ENCODE measurements around the gene TRIM33.

- TF ChIP-seq, protein P1, sequence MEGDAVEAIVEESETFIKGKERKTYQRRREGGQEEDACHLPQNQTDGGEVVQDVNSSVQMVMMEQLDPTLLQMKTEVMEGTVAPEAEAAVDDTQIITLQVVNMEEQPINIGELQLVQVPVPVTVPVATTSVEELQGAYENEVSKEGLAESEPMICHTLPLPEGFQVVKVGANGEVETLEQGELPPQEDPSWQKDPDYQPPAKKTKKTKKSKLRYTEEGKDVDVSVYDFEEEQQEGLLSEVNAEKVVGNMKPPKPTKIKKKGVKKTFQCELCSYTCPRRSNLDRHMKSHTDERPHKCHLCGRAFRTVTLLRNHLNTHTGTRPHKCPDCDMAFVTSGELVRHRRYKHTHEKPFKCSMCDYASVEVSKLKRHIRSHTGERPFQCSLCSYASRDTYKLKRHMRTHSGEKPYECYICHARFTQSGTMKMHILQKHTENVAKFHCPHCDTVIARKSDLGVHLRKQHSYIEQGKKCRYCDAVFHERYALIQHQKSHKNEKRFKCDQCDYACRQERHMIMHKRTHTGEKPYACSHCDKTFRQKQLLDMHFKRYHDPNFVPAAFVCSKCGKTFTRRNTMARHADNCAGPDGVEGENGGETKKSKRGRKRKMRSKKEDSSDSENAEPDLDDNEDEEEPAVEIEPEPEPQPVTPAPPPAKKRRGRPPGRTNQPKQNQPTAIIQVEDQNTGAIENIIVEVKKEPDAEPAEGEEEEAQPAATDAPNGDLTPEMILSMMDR (IDR thresholded peaks at IDR 0.05) = no peak
- TF ChIP-seq POLR2A (IDR thresholded peaks at IDR 0.05) (no peak), EP300 (IDR thresholded peaks at IDR 0.05) (no peak)
Observed at GRCh38 chr1:114496089-114496488, 14.9 kb downstream of the TRIM33 start.

All from tibial nerve (tissue), 4 donors.